ACC112 (cell line): ENCODE results near the gene ACAP2.

Source experiments
- H2AFZ ChIP-seq: fragments of 200-600 bp; sonication (generic); one replicate; pipeline ENCODE4 v1.6.0; 2017; ENCODE audit warnings: antibody characterized with exemption, low read length; ENCODE audit not compliant: unreplicated experiment
- H3K27ac ChIP-seq: fragments of 200-600 bp; sonication (generic); 2 replicates; pipeline ENCODE4 v1.5.1; 2014; ENCODE audit warnings: low read depth, mild to moderate bottlenecking, antibody characterized with exemption, low read length, moderate library complexity
- H3K27me3 ChIP-seq: fragments of 200-600 bp; sonication (generic); 2 replicates; pipeline ENCODE4 v1.6.1; 2014; ENCODE audit warnings: mild to moderate bottlenecking, antibody characterized with exemption, low read length, moderate library complexity, mixed read lengths; ENCODE audit not compliant: insufficient read depth
- H3K36me3 ChIP-seq: fragments of 200-600 bp; sonication (generic); 2 replicates; pipeline ENCODE4 v1.6.1; 2016; ENCODE audit warnings: mild to moderate bottlenecking, antibody characterized with exemption, low read length, moderate library complexity, mixed read lengths; ENCODE audit not compliant: insufficient read depth
- H3K4me1 ChIP-seq: fragments of 200-600 bp; sonication (generic); one replicate; pipeline ENCODE4 v1.6.1; 2016; ENCODE audit warnings: low read length, mixed read lengths; ENCODE audit not compliant: insufficient read depth, unreplicated experiment, control insufficient read depth
- H3K4me3 ChIP-seq: fragments of 200-600 bp; sonication (generic); 2 replicates; pipeline ENCODE4 v1.5.1; 2014; ENCODE audit warnings: mild to moderate bottlenecking, low read depth, low read length
- H3K79me2 ChIP-seq: fragments of 200-600 bp; sonication (generic); one replicate; pipeline ENCODE4 v1.6.0; 2016; ENCODE audit warnings: low read length; ENCODE audit not compliant: control insufficient read depth, unreplicated experiment, insufficient read depth

Gene ACAP2

DNA sequence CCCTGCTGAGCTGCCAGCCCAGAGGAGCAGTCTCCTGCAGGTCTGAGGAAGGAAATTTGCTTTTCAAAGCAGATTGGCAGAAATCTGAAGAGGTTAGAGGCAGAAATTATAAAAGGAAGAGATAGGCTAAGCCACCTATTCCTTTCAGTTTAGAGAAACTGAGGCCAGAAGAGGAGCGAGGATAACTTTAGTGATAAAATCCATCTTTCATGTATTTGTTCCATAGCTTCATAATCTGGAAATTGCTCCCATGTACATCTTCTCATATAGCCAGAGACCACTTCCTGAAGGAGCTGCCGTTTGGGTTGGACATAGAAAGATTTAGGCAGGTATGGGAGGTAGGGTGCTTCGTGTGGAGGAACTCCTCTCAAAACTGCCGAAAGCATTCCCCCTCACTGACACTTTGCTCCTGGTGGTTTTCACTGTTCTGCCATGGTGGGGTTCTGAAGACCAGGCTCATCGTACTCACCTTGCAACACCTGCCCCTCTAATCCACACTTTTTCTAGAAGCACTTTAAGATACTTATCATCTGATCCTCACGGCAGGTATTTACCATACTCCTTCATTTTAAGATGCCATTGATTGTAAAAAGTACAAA lies 670 bp upstream of the ACAP2 start:
- H3K27me3 ChIP-seq, result no peaks in the 10 kb centered on the region
- no peak overlapping the region for H3K27ac ChIP-seq
- peaks cover 18% of the 10 kb centered on the region for H3K4me1 ChIP-seq
- peaks cover 42% of the 10 kb centered on the region for H3K79me2 ChIP-seq
- H3K4me3 ChIP-seq, result peak overlapping the region; percentile 70
- H2AFZ ChIP-seq, result peak overlapping the region; percentile 90
- H3K36me3 ChIP-seq, result no peaks in the 10 kb centered on the region

DNA sequence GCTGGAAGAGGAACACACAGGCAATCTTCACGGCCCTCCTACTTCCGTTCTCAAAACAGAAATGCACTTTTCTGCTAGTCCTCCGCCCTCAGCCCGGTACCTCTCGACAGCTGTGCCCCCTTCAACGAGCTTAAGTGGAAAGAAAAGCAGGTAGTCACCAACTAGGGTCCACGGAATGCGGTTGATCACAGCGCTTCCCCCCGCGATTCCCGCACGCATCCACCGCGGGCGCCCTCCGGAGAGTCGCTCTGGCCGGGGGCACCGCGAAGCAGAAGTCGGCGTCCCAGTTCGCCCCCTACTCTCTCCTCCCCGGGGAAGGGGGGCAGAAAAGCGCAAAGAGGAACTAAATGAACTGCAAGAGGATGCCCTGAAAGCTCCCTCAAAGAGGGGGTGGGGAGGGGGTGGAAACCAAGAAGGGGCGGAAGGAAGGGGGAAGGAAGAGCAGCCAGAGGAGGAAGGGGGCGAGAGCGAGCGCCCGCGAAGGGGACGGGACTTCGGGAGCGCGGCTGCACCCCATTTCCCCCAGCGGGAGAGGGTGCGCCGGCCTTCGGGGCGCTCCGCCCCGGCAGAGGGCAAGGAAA lies 738 bp downstream of the ACAP2 start:
- H3K27ac ChIP-seq, result peak overlapping the region; percentile 67
- peaks cover 55% of the 10 kb centered on the region for H3K79me2 ChIP-seq
- no peaks in the 10 kb centered on the region for H3K36me3 ChIP-seq
- H3K4me3 ChIP-seq, result peak overlapping the region; percentile 98
- peaks cover 18% of the 10 kb centered on the region for H3K4me1 ChIP-seq
- H2AFZ ChIP-seq, result peak overlapping the region; percentile 90
- no peaks in the 10 kb centered on the region for H3K27me3 ChIP-seq

DNA sequence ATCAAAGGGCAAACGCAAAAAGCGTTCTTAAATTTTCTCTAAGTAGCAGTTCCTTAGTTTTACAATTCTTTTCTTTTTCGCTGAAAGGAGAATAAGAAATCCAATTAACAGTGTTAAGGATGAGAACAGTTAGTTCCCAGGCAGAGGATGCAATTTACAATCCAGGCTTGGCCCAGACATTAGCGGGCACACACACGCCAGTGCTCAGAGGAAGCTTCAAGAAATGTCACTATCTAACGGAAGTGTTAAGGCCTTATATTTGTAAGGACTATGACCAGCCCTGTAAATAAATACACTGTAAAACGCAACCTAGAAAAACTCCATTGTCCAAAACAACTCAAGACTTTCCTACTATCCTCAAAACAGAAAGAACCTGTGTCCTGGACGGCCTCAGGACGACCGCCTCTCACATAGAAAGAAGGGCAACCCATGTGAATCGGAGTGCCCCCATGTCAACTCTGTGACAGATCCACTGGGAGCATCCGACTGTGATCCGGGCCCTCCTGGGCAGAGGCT lies 1.3 kb downstream of the ACAP2 start:
- Histone ChIP-seq H3K27ac (peak overlapping the region; percentile 67), H3K4me1 (peaks cover 18% of the 10 kb centered on the region), H3K79me2 (peaks cover 61% of the 10 kb centered on the region), H2AFZ (peak overlapping the region; percentile 90), H3K27me3 (no peaks in the 10 kb centered on the region), H3K36me3 (no peaks in the 10 kb centered on the region), H3K4me3 (peak overlapping the region; percentile 98)

DNA sequence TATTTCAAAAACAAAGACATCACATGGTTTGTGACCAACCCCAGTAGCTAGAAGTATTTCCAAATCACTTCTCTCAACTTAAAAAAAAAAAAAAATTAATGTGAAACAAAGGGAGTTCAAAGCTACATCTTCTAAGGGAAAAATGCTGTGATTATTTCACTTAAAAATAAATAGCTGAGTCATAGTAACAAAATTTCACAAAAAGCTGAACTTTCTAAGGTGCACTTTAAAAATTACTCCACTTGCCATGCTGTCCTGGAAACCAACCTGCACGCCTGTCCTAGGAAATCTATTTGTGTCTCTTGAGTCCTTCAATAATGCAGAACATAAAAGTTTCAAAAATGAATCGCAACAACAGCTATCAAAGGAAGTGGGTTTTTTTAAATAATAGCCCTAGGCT lies 1.8 kb downstream of the ACAP2 start:
- Histone ChIP-seq H3K36me3 (no peaks in the 10 kb centered on the region), H3K4me1 (peaks cover 18% of the 10 kb centered on the region), H3K27ac (peak overlapping the region; percentile 67), H3K4me3 (peak overlapping the region; percentile 98), H2AFZ (peak overlapping the region; percentile 90), H3K27me3 (no peaks in the 10 kb centered on the region), H3K79me2 (peaks cover 66% of the 10 kb centered on the region)

DNA sequence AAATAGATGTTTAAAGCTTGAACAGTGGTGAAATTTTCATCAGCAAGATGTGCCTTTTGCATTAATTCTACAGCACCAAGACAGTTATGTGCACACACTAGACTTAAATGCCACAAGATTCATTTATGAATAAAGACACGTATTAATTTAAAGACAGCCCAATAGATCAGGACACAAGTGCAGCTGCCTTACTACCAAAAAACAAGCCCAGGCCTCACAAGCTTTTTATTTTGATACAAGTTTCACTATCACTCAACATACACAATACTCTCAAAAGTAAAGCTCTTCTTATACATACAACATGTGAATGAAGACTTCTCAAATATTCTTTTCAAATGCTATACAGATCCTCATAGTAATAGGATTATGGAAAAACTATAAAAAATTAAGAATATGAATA lies 2.4 kb downstream of the ACAP2 start:
- H3K79me2 ChIP-seq, result peaks cover 70% of the 10 kb centered on the region
- H3K4me1 ChIP-seq, result peaks cover 18% of the 10 kb centered on the region
- H3K36me3 ChIP-seq, result no peaks in the 10 kb centered on the region
- H3K27ac ChIP-seq, result no peak overlapping the region
- H2AFZ ChIP-seq, result no peak overlapping the region
- peak overlapping the region; percentile 98 for H3K4me3 ChIP-seq
- H3K27me3 ChIP-seq, result no peaks in the 10 kb centered on the region

DNA sequence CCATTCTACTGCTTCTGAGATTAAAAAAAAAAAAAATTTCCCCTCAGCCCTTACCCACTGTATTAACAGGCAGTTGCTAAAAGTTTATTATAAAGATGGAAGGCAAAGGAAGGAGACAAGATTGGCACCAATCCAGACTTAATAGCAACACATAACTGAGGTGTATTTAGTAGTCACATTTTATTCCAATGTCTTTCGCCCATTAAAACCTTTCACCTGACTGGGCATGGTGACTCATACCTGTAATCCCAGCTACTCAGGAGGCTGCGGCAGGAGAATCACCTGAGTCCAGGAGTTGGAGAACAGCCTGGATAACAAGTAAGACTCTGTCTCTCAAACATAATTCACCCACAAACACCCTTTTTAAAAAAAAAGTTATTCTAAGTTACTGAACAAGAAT lies 4.4 kb downstream of the ACAP2 start:
- H3K27me3 ChIP-seq, result no peaks in the 10 kb centered on the region
- no peak overlapping the region for H3K27ac ChIP-seq
- H3K4me3 ChIP-seq, result no peak overlapping the region
- no peaks in the 10 kb centered on the region for H3K36me3 ChIP-seq
- peaks cover 86% of the 10 kb centered on the region for H3K79me2 ChIP-seq
- no peak overlapping the region for H2AFZ ChIP-seq
- H3K4me1 ChIP-seq, result peaks cover 12% of the 10 kb centered on the region

DNA sequence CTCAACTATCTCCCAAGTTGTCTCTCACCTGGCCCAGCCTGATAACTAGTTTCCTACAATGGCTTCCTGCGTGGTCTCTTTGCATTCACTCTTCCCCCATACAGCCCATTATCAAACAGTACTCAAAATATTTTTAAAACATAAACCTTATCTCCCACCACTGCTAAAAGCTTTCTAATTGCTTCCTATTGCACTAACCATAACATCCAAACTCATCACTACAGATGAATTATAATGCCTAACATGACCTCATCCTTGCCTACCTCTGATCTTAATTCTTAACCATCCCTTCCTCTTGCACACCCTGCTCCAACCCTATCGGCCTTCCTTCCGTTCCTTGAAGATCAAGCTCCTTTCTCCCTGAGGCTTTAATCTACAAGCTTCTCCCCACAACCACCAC lies 17.0 kb downstream of the ACAP2 start:
- Histone ChIP-seq H3K27ac (no peak overlapping the region), H3K4me3 (no peak overlapping the region), H3K36me3 (no peaks in the 10 kb centered on the region), H3K4me1 (no peaks in the 10 kb centered on the region), H3K79me2 (peaks cover 85% of the 10 kb centered on the region), H3K27me3 (no peaks in the 10 kb centered on the region), H2AFZ (no peak overlapping the region)

DNA sequence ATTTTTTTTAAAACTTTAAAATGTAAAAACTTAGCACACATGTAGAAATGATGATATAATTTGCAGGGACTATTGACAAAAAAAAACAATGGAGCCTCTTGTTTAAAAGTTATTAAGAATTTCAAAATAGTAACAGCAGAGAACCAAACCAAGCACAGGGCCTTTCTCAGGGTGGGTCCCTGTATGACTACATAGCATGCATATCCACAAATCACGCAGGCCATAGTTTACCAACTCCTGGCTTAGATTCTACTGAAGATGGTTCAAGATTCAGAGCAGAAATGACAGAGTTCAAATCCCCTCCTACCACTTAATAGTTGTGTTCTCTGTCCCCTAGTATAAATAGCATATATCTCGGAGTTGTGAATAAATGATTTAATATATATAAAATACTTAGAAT lies 19.0 kb downstream of the ACAP2 start:
- Histone ChIP-seq H3K4me3 (no peak overlapping the region), H3K27ac (no peak overlapping the region), H3K4me1 (no peaks in the 10 kb centered on the region), H3K36me3 (no peaks in the 10 kb centered on the region), H3K27me3 (no peaks in the 10 kb centered on the region), H2AFZ (no peak overlapping the region), H3K79me2 (peaks cover 76% of the 10 kb centered on the region)

DNA sequence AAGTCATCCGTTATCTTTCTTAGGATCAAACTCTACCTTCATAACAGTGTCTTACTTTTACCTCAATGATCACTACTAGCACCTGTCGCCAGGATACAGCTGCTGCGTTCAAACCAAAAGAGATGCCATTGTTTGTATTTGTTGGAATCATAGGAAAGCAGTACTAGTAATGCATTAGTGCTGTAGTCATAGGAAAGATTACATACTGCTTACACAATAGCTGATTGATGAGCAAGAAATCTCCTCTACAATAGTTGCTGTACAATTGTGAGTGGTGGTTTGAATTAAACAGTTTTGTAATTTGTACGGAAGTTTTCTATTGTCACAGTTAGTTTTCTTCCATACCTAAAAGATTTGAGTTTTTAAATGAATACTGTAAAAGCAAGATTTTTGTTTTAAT lies 21.4 kb downstream of the ACAP2 start:
- H2AFZ ChIP-seq, result no peak overlapping the region
- H3K79me2 ChIP-seq, result peaks cover 72% of the 10 kb centered on the region
- H3K4me3 ChIP-seq, result no peak overlapping the region
- no peaks in the 10 kb centered on the region for H3K27me3 ChIP-seq
- no peaks in the 10 kb centered on the region for H3K4me1 ChIP-seq
- H3K36me3 ChIP-seq, result no peaks in the 10 kb centered on the region
- no peak overlapping the region for H3K27ac ChIP-seq

DNA sequence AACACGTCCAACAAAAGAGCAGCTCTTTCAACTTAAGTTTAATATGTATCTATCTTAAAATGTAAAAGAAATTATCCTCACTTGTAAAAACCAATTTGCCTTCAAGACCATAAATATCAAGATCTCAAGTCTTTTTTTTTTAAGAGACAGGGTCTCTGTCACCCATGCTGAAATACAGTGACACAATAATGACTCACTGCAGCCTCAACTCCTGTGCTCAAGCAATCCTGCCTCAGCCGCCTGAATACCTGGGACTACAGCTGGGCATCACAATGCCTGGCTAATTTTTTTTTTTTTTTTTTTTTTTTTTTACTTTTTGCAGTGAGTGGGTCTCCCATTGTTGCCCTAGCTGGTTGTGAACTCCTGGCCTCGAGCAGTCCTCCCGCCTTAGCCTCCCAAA lies 26.0 kb downstream of the ACAP2 start:
- H3K27me3 ChIP-seq, result no peaks in the 10 kb centered on the region
- H3K4me3 ChIP-seq, result no peak overlapping the region
- H2AFZ ChIP-seq, result no peak overlapping the region
- H3K4me1 ChIP-seq, result no peaks in the 10 kb centered on the region
- no peak overlapping the region for H3K27ac ChIP-seq
- peaks cover 65% of the 10 kb centered on the region for H3K79me2 ChIP-seq
- no peaks in the 10 kb centered on the region for H3K36me3 ChIP-seq

DNA sequence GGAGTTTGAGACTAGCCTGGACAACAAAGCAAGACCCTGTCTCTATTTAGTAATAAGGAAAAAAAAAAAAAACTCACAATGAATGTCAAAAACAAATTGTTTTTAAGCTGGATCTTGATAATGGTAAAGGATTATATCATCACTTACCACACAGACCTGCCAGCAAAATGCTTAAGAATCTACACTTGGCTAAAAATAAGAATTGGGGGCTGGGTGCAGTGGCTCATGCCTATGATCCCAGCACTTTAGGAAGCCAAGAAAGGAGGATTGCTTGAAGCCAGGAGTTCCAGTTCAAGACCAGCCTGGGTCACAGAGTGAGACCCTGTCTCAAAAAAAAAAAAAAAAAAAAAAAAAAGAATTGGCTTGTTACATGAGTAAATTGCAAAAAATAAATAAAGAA lies 31.0 kb downstream of the ACAP2 start:
- Histone ChIP-seq H3K4me3 (no peak overlapping the region), H3K27me3 (no peaks in the 10 kb centered on the region), H2AFZ (no peak overlapping the region), H3K27ac (no peak overlapping the region), H3K79me2 (peaks cover 68% of the 10 kb centered on the region), H3K4me1 (no peaks in the 10 kb centered on the region), H3K36me3 (peaks cover 24% of the 10 kb centered on the region)
